Lung microvascular endothelial cell (primary cell): ENCODE results near the gene EFEMP1. TPM values are rescaled to one million over a fixed set of nuclear protein-coding genes. Genes with fewer than 3 reads are reported as not detected.

Source experiments
- DNase-seq, 2 donors: peaks; one replicate each; pipeline versions ENCODE4 v3.0.0 to v3.0.0-alpha.2; 2010; ENCODE audit warnings: low read depth in 2 of 2
- total RNA-seq: library from RNA; depleted of rRNA; stranded (reverse); fragments of >200 nt; gene quantifications from 2 replicates; pipeline ENCODE4 v1.2.1, GENCODE V29; 2014

EFEMP1 gene
- total RNA-seq, 1 donor from 2014 or later = 9,992 TPM

- no peak for DNase-seq
Observed at GRCh38 chr2:55899881-55900280, 23.7 kb downstream of the EFEMP1 start.

DNA sequence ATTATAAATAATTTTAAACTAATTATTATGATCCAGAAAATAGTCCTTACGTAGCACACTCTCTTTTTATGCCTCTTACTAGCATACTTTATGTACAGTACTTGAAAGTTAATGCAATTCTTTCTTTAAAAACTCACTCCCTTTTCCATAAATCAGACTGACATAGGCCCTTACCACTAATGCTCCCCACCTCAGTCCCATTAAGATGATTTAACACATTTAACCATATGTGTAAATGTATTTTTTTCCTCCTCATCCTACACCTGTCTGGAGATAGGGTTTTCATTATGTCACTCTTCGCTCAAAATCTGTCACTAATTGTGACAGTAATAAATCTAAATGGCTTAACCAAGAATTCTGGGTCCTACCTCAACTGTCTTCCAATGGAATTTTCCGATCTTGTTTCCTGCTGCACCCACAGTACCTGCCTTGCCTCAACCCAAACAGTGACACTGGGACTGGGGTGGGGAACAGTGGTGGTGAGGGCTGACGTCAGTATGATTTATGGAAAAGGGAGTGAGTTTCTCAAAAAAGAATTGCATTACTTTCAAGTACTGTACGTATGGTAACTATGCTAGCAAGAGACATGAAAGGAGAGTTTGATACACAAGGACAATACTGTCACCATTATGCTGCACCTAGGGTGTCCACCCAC is 25.1 kb downstream of the EFEMP1 start:
- DNase-seq = no peak

- DNase-seq = no peak
Observed at GRCh38 chr2:55896633-55897032, 26.9 kb downstream of the EFEMP1 start.

GRCh38 chr2:55894720-55895119 is 28.9 kb downstream of the EFEMP1 start:
- DNase-seq = no peak

DNA sequence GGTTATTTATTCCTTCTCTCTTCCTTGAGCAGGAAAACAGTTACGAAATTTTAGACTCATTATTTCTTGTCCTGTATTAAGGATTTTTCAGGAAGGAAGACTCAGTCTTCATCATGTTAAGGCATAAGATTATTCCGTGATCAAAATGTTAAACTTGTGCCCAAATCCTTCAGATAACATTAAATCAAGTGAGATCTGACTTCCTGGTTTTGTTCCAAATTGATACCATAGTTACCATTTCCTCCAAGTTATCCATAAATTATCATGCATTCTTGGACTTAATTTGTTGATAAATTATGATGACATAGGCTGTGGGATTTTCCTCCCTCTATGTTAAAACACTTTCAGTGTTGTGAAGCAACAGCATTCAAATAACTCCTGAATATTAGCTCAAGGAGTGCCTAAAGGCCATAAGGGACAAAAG is 31.9 kb downstream of the EFEMP1 start:
- DNase-seq = peak in 1 of 2 donors; percentile 74

GRCh38 chr2:55888936-55889335 is 34.6 kb downstream of the EFEMP1 start:
- no peak for DNase-seq

GRCh38 chr2:55887901-55888624 is 35.5 kb downstream of the EFEMP1 start:
- DNase-seq = peak; percentile 72 to 87

DNA sequence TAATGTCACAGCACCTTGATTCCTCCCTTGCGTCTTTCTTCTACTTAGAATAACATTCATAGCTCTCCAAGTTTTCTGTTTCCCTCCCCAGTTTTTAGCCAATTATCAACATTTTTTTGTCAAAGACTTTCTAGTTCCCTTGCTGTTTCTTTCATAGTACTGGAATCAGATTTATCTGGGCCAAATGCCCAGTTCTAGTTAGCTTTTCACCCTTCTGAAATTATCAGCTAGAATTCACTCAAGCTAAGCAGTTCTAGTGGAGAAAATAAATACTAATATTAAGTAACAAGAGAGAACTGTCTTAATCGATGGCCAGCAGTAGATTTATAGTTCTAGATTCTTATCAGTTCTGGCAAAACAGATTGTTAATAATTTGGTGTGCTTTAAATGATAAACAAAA is 36.2 kb downstream of the EFEMP1 start:
- no peak for DNase-seq

DNA sequence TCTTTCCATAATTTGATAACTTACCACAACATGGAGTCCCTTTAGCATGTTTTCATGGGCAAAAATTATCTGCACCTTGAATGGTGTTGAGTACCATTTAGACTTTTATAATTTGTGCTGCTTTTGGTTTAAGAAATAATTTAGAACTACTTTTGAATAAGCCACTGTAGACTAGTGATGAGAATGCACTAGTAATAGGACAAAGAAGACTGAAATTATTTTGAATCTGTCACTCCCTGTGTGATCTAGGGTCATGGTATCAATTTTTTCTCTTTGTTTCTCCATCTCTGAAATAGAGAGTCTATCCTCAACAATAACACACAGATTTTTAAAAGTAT is 37.7 kb downstream of the EFEMP1 start:
- no peak for DNase-seq

DNA sequence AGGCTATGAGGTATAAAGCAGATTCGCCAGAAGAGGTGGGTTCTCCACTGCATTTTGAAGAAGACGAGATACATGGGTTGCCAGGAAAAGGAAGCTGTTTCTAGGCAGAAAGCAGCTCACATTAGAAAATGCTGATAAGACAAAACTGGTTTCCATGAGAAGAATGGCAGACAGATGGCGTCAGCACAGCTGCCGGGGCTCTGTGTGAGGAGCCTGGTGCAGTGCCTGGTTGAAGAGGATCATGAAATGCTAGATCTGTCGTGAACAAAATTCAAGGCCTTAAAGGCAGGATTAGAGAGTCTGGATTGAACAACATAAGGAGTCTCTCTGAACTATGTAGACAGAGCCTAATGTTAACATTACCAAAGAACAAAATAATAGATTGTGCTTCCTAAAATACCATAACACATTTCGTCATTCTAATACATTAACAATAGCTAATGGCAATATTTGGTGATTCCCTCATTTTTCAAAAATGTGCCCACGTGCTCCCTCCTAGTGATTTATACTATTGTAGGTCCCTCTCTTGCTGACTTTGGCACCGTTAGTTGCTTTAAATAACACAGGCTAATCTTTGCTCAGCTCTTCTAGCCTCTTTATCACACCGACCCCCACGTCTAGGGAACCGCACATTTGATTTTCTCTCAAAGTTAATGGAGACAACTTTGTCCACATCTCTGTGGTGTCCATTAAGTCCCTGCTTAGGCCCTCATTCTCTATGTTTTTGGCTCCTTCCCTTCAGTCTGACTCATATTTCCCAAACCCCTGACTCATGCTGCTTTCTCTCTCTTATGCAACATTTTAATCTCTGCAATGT is 38.2 kb downstream of the EFEMP1 start:
- peak; percentile 87 to 90 for DNase-seq

- DNase-seq = no peak
Observed at GRCh38 chr2:55883829-55884228, 39.8 kb downstream of the EFEMP1 start.

DNA sequence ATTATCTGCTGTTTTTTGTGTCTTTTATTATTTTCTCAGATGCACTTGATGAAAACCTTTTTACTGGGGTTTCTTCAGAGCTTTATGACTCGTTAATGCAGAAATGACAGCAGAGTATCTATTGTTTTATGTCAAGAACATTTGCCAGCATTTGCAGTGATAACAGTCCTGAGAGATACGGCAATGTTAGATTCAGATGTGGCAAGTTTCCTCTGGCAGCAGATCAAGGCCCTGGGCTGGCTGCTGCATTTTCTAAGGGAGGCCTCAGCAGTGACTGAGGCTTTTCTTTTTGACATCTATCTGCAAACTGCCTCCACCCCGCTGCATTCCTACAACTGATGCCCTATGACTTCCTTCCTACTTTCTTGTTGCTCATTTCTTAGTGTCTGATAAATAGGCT is 40.2 kb downstream of the EFEMP1 start:
- DNase-seq = peak; percentile 59 to 61

- DNase-seq = no peak
Observed at GRCh38 chr2:55882954-55883353, 40.6 kb downstream of the EFEMP1 start.

- DNase-seq = peak in 1 of 2 donors; percentile 59
Observed at GRCh38 chr2:55880416-55881143, 43.0 kb downstream of the EFEMP1 start.

DNA sequence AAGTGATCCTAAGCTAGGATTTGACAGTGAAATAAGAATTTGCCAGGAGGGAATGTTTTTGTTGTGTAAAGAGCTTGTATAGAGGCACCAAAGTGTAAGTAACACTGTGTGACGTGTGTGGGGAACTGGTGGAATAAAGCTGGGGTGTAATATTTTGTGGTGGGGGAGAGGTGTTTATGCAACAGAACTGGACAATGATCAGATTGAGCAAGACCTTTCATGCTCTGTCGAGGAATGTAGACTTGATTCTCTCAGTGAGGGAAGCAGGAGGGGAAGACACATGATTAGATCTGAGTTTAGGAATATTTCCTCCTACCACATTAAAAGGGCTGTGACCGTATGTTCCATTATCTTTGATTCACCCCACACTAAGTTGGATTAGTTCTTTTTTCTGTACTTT is 43.6 kb downstream of the EFEMP1 start:
- no peak for DNase-seq

GRCh38 chr2:55877087-55877436 is 46.5 kb downstream of the EFEMP1 start:
- no peak for DNase-seq

DNA sequence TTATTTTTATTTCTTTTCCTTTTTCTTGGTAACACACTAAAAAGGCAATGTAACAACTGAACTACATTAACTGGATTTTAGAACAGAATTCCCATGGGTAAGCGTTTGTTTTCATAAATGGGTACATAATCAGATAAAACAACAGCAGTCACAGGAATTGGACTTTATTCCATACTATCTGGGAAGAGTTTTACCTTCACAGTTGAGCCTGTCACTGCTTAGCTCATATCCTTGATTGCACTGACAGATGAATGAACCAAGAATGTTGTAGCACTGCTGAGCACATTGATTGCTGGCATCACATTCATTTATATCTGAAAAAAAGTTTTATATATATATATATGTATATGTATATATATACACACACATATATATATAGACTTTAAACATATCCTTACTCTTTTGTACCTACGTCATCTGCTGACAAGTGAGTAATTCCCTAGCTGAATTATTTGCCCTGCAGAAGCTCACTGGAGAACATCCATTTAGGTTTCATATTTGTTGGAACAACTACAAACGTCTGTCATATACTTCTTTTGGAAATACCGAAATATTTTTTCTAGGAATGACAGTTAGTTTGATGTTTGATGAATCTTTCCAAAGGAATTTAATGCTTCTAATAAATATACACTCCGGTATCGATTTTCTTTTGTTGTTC is 47.0 kb downstream of the EFEMP1 start:
- no peak for DNase-seq

DNA sequence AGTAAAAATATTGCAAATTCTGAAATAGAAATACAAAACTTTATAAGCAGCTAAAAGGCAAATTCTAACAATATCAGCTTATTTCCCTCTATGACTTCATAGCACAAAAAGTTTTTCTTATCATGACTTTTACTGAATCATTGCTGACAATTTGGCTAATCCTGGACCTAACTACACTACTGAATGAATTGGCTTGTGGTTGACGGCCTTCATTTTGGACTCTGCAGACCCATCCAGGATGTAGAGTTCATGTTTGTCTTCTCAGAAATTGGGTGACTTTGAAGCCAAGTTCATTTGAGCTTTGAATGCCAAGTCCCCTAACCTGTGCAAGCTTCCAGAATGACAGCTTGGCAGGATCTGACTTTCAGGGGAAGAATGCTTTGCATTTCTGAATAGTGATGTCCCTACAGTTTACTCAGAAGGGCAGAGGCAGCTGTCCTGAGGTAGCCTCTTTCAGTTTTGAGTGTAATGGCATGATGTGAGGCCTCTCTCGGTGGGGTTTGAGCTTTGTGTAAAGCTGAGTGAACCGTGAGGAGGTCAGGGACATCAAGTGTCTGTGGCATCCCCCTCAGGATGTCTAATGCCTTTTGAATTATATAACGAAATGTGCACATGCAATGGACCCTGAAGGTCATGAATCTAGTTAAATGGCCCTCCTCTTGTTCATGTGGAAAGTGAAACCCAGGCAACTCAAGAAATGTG is 48.0 kb downstream of the EFEMP1 start:
- no peak for DNase-seq

DNA sequence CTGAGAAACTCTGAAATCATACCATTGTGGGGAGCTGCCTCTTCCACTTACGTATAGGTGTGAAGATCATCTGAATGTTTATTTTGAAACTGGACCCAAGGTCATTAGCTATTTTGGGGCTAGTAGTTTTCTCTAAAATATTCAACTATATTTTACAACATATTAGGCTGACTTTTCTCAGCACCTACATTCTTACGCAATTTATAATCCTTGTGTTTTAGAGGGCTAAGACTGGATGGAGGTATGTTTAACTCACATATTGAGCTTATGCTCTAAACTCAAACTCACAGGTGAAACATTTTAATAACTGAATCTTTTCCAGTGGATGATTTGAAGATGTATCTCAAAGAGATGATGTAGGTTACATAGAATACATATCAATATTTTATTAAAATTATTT is 49.2 kb downstream of the EFEMP1 start:
- DNase-seq = no peak

DNA sequence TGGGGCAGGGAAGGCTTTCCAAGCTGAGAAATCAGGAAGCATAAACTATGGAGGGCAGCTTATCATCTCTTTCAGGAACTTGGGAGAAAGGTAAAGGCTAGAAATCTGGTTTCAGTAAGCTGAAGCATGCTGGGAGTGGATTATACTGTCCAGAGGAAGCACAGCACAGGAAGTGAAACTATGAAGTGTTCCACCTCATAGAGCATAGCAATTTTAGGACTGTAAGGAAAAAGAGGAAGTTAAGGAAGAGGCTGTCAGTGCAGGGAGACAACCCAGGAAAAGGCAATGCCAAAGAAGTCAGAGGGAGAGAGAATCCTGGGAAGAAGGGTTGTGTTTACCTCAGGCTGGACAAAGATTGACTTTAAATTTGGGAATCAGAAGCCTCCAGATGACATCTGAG is 51.9 kb downstream of the EFEMP1 start:
- peak in 1 of 2 donors; percentile 43 for DNase-seq
